ENCODE measurements around the gene SLC8A2.
"Not testable (repeated sequence)": the region's sequence is repeated elsewhere in the genome, so short reads cannot be mapped to it uniquely, and the experiment has no call there.

DNA sequence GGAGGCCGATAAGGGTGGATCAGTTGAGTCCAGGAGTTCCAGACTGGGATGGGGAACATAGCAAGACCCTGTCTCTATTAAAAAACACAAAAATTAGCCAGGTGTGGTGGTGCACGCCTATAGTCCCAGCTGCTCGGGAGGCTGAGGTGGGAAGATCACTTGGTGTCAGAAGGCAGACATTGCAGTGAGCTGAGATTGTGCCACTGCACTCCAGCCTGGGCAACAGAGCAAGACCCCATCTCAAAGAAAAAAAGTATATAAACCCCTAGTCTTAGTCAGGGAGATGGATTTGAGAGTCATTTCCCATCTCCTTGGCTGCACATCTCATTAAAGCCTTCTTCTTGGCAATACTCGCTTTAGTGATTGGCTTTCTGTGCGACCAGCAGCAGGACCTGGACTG is 87.8 kb downstream of the SLC8A2 start:
- TF ChIP-seq ETS1 (IDR thresholded peaks at IDR 0.05); CTCF (conservative IDR thresholded peaks at IDR 0.05; ENCODE audit: low read depth in 2 of 2); POLR2AphosphoS5 (IDR thresholded peaks at IDR 0.05; ENCODE audit: low read depth); JUNB (IDR thresholded peaks at IDR 0.05; ENCODE audit: unreplicated experiment); ZNF114 (CRISPR knock-in tag; IDR thresholded peaks at IDR 0.05): not testable (repeated sequence)
